Muscle of arm (tissue), 14 donors: ENCODE measurements around the gene CD7. TPM values are rescaled to one million over a fixed set of nuclear protein-coding genes. Genes with fewer than 3 reads are reported as not detected.
"Not testable (repeated sequence)": the region's sequence is repeated elsewhere in the genome, so short reads cannot be mapped to it uniquely, and the experiment has no call there.

Experiments
- DNase-seq: peaks from one replicate; pipeline ENCODE4 v3.0.0-alpha.2; 2013
- long read RNA-seq, 11 donors: transcript quantifications; one replicate each; lab custom pipeline, GENCODE V29; 2026
- polyA plus RNA-seq, 12 donors: library from polyadenylated mRNA; unstranded; fragments of 120-200 nt; gene quantifications; one replicate each; pipeline ENCODE4 v1.2.1, GENCODE V29; 2013; ENCODE audit not compliant: insufficient read length in 12 of 12

The CD7 gene
- polyA plus RNA-seq = 1 to 10 TPM in 1 of 12 donors, under 1 TPM in 8, not detected in 3; 0.19 to 3.8 (median 0.51) TPM
- long read RNA-seq, donor 1, partial matches to known transcripts = 0 of 4 reads
- long read RNA-seq, donor 1, other reads (novel, unspliced or antisense) = 0 of 4 reads
- long read RNA-seq, donor 2 = 0 reads
- long read RNA-seq, donor 3 = 0 reads
- long read RNA-seq, donor 4 = 0 reads
- long read RNA-seq, donor 5 = 0 reads
- long read RNA-seq, donor 6 = 0 reads
- long read RNA-seq, donor 7 = 0 reads
- long read RNA-seq, donor 8, partial matches to known transcripts = 0 of 1 reads
- long read RNA-seq, donor 8, other reads (novel, unspliced or antisense) = 0 of 1 reads
- long read RNA-seq, donor 9 = 0 reads
- long read RNA-seq, donor 10 = 0 reads
- long read RNA-seq, donor 11 = 0 reads

- DNase-seq = no peak
Measured at GRCh38 chr17:82317394-82318168, at the start of gene CD7. TSS of gene CD7 (minus strand) at chr17:82317608. CDS start at chr17:82317495, 113 bp downstream.

DNA sequence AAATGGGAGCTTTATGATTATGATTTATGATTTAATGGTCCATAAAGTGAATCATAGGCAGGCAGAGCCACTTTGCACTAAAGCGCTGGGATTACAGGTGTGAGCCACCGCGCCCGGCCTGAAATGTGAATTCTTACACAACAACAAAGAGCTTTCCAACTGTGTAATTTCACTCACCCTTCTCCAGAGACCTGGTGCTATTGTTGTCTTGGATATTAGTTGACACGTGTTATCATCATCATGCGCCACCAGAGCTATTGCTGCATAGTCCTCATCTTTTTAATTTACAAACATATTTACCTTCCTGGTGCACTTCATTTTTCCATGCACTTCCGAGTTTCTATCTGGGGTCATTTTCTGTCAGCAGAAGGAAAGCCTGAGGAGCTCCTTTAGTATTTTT lies 49.3 kb upstream of the CD7 start:
- DNase-seq = no peak

GRCh38 chr17:82365606-82366295 lies 48.3 kb upstream of the CD7 start:
- DNase-seq = no peak

- DNase-seq = no peak
Measured at GRCh38 chr17:82361885-82362633, 44.7 kb upstream of the CD7 start.

GRCh38 chr17:82359451-82360074 lies 42.2 kb upstream of the CD7 start:
- DNase-seq = not testable (repeated sequence)

DNA sequence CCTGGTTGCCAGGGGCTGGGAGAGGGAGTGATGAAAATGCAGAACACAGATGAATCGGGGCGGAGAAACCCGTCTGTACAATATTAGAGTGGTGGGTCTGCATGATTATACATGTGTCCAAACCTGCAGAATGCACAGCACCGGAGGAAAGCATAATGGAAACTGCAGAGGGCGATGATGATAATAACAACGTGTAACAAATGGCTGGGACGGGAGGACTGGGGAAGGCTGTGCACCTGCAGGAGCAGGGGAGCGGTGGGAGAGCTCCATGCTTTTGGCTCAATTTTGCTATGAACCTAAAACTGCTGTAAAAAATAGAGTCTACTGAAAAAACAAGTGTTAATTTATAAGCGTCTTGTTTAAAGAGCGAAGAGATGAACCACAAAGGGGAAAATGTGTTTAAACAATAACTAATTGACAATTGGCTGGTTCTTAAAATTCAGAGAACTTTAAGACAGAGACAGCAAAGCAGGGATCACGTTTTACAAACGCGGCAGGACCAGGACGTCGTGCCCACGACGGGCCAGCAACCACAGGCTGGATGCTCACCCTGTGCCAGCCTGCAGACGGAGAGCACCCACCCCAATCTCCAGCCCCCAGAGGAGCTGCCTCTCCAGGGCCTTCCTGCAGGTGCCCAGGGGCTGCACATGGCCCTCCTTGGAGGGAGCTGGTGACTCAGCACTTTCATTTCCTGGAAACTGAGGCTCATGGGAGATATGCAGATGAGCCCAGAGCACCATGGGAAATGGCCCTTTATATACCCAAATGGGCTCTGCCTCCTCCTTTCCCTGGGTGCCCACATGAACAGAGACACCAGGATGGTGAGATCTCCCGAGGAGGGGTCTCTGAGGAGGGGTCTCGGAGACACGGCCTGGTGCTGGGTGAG lies 41.3 kb upstream of the CD7 start, which contains the start of gene TEX19:
TEX19 (plus strand) TSS at position 783 of the 886 bp plus-strand sequence. CDS start 2,904 bp downstream, outside the sequence.
- DNase-seq = no peak

GRCh38 chr17:82357394-82357793 lies 40.0 kb upstream of the CD7 start:
- no peak for DNase-seq

GRCh38 chr17:82356845-82357355 lies 39.5 kb upstream of the CD7 start:
- no peak for DNase-seq

DNA sequence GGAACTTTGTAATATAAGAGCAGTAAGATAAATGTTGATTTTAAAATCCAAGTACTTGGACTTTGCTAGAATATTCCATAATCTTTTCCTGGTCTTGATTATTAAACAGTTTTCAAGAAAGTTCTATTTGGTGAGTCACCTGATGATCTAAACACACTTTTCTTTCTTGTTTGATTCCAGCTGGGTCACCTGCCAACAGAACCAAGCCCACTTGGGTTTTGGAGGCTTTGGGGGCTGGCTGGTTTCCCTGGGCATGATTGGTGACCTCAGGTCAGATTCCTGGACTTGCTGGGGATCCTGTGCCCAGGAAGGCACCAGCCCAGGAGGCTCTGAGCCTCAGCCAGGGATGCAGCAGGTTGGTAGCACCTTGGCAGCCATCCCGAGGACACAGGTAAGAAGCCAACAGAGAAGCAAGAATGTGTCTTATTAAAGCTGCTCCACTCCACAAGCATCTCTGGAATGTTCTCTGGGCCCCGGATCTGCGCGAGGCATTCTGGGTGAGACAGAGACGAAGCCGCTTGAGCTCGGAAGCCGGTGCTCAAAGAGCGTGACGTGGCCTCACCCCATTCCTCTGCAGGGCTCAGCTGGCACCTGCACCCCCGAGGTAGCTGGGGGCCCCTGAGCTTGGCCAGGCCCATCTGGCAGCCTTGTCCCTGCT lies 38.5 kb upstream of the CD7 start:
- no peak for DNase-seq

- DNase-seq = no peak
Measured at GRCh38 chr17:82354804-82355308, 37.4 kb upstream of the CD7 start.

DNA sequence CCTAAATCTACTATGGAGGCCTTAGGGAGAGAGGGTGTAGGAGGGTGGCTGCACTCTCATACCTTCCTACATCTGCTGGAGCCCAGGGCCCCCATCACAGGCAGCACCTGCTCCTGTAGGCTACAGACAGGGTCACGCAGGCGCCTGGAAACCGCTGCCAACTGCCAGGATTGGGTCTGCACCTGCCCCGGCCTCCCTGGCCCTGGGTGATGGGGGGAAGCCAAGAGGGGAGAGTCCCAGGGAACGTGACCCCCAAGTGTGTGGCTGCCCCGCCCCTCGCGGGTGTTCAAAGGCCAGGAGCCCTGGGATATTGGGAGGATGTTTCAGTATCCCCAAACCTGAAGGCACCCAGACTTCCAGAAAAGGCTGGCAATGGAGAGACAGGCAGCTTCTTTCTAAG lies 36.1 kb upstream of the CD7 start:
- DNase-seq = no peak

DNA sequence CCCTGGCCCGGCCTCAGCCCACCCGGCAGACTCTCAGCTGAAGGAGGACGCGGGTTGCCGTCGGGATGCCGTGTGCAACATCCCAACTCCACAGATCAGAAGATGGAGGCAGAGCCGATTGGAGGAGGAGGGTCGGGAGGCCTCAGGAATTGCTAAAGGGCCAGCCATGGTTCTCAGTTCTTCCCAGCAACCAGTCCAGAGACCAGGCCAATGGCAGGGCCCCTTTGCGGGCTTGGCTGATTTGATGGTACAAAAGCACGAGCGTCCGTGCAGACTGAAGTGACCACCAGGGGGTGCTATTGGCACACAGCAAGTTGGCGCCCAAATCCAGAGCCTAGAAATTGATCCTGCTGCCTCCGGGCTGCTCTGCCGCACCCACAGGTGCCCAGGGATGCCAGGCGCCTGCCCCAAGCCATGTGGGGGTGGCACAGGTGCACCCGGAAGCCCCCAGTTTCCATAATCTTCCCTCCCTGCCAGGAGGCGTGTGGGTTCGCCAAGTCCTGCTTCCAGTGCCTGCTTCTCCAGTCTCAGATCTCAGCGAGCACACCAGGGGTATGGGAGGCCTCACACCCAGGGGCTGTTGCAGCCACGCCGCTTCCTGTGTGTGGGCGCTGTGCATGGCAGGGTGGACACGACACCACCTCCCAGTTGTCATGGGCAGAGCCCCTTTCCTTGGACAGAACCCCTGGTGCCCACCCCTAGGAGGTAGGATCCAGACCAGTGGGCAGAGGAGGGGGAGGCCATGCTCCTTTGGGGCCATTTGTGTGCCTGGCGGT lies 34.5 kb upstream of the CD7 start:
- DNase-seq = peak; percentile 90

DNA sequence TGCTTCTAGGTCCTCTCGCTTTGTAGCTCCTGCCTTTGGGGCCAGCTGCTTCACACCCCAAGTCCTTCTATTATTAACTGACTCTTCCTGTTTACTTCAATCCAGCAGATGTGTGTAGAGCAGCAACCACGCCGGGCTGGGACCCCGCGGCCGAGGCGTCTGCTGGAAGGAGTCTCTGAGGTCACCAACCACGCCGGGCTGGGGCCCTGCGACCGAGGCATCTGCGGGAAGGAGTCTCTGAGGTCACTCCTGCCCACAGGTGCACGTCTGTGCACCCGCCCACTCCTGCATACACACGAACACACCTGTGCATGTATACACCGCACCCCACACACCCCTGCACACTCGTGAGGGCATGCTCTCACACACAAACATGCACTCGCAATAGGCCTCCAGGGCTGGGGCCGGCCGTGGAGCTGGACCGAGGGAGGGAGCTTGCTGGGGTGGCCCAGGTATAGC lies 33.9 kb upstream of the CD7 start:
- DNase-seq = no peak

- DNase-seq = no peak
Measured at GRCh38 chr17:82350182-82351030, 33.0 kb upstream of the CD7 start.

- no peak for DNase-seq
Measured at GRCh38 chr17:82349287-82349701, 31.9 kb upstream of the CD7 start.

DNA sequence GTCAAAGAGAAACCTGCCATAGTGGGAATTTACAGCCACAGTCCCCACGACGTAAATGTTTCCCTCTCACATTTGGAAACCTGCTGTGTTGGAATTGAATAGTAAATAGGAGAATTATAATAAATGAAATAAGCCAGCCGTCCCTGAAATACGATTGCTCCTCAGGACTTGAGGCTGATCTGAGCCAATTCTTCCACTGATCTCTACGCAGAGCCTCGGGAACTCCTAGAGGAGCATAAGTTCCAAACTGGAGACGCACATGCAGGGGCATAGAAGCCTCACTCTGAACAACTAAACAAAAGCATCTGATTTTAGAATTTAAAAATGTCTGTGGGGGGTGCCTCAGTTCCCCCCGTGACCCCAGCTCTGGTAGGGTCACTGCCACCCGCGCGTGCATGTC lies 31.5 kb upstream of the CD7 start:
- DNase-seq = no peak

GRCh38 chr17:82348434-82348833 lies 31.0 kb upstream of the CD7 start:
- DNase-seq = no peak
